Measurements from ENCODE around the gene SLC22A23.
A peak's percentile ranks its signal among the peaks of the same experiment; 100 is the strongest.
"Not testable (repeated sequence)": the region's sequence is repeated elsewhere in the genome, so short reads cannot be mapped to it uniquely, and the experiment has no call there.

Gene SLC22A23

DNA sequence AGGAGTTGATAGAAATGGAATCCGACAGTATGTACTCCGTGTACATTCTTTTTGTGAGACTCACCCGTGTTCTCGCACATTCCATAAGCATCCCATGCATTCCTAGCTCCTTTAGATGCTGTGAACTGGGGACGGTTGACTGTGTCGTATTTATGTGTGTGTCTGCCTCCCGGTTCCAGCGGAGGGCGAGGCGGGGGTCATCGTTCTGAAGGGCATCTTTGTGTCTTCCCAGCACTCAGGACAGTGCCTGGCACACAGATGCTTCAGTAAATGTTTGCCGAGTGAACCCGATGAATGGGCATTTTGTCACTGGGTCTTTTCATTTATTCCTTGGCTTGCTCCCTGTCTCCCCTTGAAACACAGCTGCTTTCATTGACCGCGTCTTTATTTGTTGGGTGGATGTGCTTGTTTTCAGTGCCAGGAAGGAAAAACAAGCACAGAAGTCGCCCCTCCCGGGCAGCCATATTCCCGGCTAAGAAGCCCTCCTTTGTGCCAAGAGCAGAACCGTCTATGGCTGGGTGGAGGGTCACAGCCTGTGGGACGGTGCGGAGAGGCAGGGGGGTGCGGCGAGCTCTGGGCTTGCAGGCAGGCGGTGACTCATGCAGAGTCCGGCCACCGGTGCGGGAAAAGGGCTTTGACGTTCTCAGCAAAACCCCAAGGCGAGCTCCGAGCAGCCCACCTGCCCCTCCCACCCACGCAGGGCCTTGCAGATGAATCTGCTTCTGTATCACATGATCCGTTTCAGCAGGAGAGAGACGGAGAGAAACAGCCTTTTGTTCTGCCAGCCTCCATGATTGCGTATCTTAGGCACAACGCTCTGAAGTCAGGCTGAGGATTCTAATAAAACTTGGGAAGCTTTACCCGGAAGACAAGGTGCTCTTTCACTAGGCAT, 209.3 kb downstream of the SLC22A23 start:
- TF ChIP-seq CTCF (IDR thresholded peaks at IDR 0.05; ENCODE audit: low read depth, low read length), result no peak
- DNase-seq (ENCODE audit: extremely low read depth, low read depth), result peak; percentile 41

GRCh38 chr6:3245216-3245615, 211.6 kb downstream of the SLC22A23 start:
- no peak for DNase-seq (ENCODE audit: extremely low read depth, low read depth)
- TF ChIP-seq CTCF (IDR thresholded peaks at IDR 0.05; ENCODE audit: low read depth, low read length), result no peak

GRCh38 chr6:3244832-3245161, 212.1 kb downstream of the SLC22A23 start:
- DNase-seq (ENCODE audit: extremely low read depth, low read depth), result not testable (repeated sequence)

GRCh38 chr6:3244003-3244831, 212.6 kb downstream of the SLC22A23 start:
- no peak for DNase-seq (ENCODE audit: extremely low read depth, low read depth)
- TF ChIP-seq CTCF (IDR thresholded peaks at IDR 0.05; ENCODE audit: low read depth, low read length), result no peak

GRCh38 chr6:3242768-3243167, 214.1 kb downstream of the SLC22A23 start:
- no peak for TF ChIP-seq CTCF (IDR thresholded peaks at IDR 0.05; ENCODE audit: low read depth, low read length)
- no peak for DNase-seq (ENCODE audit: extremely low read depth, low read depth)

- DNase-seq (ENCODE audit: extremely low read depth, low read depth), result not testable (repeated sequence)
Measured at GRCh38 chr6:3241745-3242144, 215.1 kb downstream of the SLC22A23 start.

DNA sequence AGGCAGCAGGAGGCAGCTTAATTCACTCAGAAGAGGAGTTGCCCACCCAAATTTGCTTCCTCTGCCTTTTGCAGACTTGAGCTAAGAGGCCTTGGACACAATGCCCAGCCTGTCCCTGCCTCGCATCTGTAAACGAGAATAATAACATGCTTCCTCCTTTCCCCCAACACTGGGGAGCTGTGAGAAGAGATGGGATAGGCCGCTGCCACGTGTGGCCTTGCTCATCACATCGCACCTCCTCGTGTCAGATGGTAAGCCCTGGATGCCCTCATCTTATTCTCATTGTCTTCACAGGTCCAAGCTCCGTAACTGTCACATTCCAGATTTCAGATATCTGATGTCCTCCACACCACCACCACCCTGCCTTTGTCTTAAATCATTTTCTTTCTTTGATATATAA, 216.3 kb downstream of the SLC22A23 start:
- DNase-seq (ENCODE audit: extremely low read depth, low read depth), result no peak

More for the DNA sequence above, 216.3 kb downstream of the SLC22A23 start:
- TF ChIP-seq CTCF (IDR thresholded peaks at IDR 0.05; ENCODE audit: low read depth, low read length), result no peak

All from AG09319 (cell line).